Mesenchymal stem cell (in vitro differentiated cells and primary cell): ENCODE data around the gene TMEM50B.
A peak's percentile ranks its signal among the peaks of the same experiment; 100 is the strongest.

ENCODE experiments used
- DNase-seq: peaks from one replicate; pipeline ENCODE4 v3.0.0-alpha.2; 2013
- H2AFZ ChIP-seq: one replicate; pipeline ENCODE4 v1.6.1; 2013; ENCODE audit warnings: low read depth, mild to moderate bottlenecking, control low read depth, inconsistent platforms, low read length, moderate library complexity
- H2AK5ac ChIP-seq: 2 replicates; pipeline ENCODE4 v1.6.1; 2013; ENCODE audit warnings: low read length, moderate library complexity, mild to moderate bottlenecking, inconsistent platforms; ENCODE audit not compliant: severe bottlenecking
- H2BK120ac ChIP-seq: one replicate; pipeline ENCODE4 v1.6.1; 2013; ENCODE audit warnings: low read depth, mild to moderate bottlenecking, inconsistent platforms, low read length, moderate library complexity
- H2BK12ac ChIP-seq, 2 experiments: one replicate each; pipeline ENCODE4 v1.6.1; 2013; ENCODE audit warnings: inconsistent platforms in 2 of 2, low read length in 2 of 2, mild to moderate bottlenecking in 2 of 2, moderate library complexity in 2 of 2, control low read depth in 1 of 2
- H2BK15ac ChIP-seq: one replicate; pipeline ENCODE4 v1.6.1; 2013; ENCODE audit warnings: mild to moderate bottlenecking, low read depth, inconsistent platforms; ENCODE audit not compliant: poor library complexity, severe bottlenecking
- H2BK5ac ChIP-seq: 2 replicates; pipeline ENCODE4 v1.6.1; 2013; ENCODE audit warnings: low read depth, mild to moderate bottlenecking, low read length, control low read depth, inconsistent platforms; ENCODE audit not compliant: poor library complexity, severe bottlenecking
- H3K14ac ChIP-seq, 2 experiments: one replicate each; pipeline ENCODE4 v1.6.1; 2013; ENCODE audit warnings: inconsistent platforms in 2 of 2, low read length in 2 of 2, control low read depth in 1 of 2, mild to moderate bottlenecking in 1 of 2, moderate library complexity in 1 of 2
- H3K18ac ChIP-seq, 2 experiments: one replicate each; pipeline ENCODE4 v1.6.1; 2013; ENCODE audit warnings: inconsistent platforms in 2 of 2, low read length in 2 of 2, control low read depth in 1 of 2, low read depth in 1 of 2, mild to moderate bottlenecking in 1 of 2
- H3K23ac ChIP-seq, 2 experiments: one replicate each; pipeline ENCODE4 v1.6.1; 2013; ENCODE audit warnings: inconsistent platforms in 2 of 2, low read length in 2 of 2, mild to moderate bottlenecking in 2 of 2, moderate library complexity in 2 of 2, control low read depth in 1 of 2
- H3K27ac ChIP-seq: 2 replicates; pipeline ENCODE4 v1.5.1; 2013; ENCODE audit warnings: mild to moderate bottlenecking, moderate library complexity, low read length, control low read depth, inconsistent platforms; ENCODE audit not compliant: poor library complexity, severe bottlenecking
- H3K27me3 ChIP-seq, 2 experiments: 2 replicates each; pipeline versions ENCODE4 v1.6.1 to v1.7.0; 2013; ENCODE audit warnings: low read length in 2 of 2, mild to moderate bottlenecking in 2 of 2, moderate library complexity in 2 of 2, control low read depth in 1 of 2, inconsistent platforms in 1 of 2; ENCODE audit not compliant: control insufficient read depth in 1 of 2, insufficient read depth in 1 of 2
- H3K36me3 ChIP-seq, 2 experiments: 2 replicates each; pipeline versions ENCODE4 v1.6.1 to v1.7.0; 2013; ENCODE audit warnings: low read length in 2 of 2, control low read depth in 1 of 2, inconsistent platforms in 1 of 2, low read depth in 1 of 2, mild to moderate bottlenecking in 1 of 2; ENCODE audit not compliant: insufficient read depth in 2 of 2, control insufficient read depth in 1 of 2
- H3K4ac ChIP-seq, 2 experiments: one replicate each; pipeline ENCODE4 v1.6.1; 2013; ENCODE audit warnings: inconsistent platforms in 2 of 2, low read length in 2 of 2, mild to moderate bottlenecking in 2 of 2, moderate library complexity in 2 of 2, control low read depth in 1 of 2, low read depth in 1 of 2
- H3K4me1 ChIP-seq: 2 replicates; pipeline ENCODE4 v1.6.1; 2013; ENCODE audit warnings: low read depth, low read length, control low read depth; ENCODE audit not compliant: control insufficient read depth, insufficient read depth
- H3K4me2 ChIP-seq: 2 replicates; pipeline ENCODE4 v1.6.1; 2013; ENCODE audit warnings: low read length, mild to moderate bottlenecking, inconsistent platforms; ENCODE audit not compliant: poor library complexity, severe bottlenecking
- H3K4me3 ChIP-seq, 2 experiments: 2 replicates each; pipeline versions ENCODE4 v1.5.1 to v1.7.0; 2013; ENCODE audit warnings: low read length in 2 of 2, mild to moderate bottlenecking in 2 of 2, control low read depth in 1 of 2, low read depth in 1 of 2; ENCODE audit not compliant: insufficient read depth in 1 of 2
- H3K79me1 ChIP-seq: replicated peaks from 2 replicates; pipeline ENCODE4 v1.6.1; 2013; ENCODE audit warnings: mild to moderate bottlenecking, control low read depth, low read length, inconsistent platforms; ENCODE audit not compliant: poor library complexity, severe bottlenecking
- H3K9ac ChIP-seq: 2 replicates; pipeline ENCODE4 v1.7.0; 2013; ENCODE audit warnings: mild to moderate bottlenecking, low read length, moderate library complexity
- H3K9me3 ChIP-seq: 2 replicates; pipeline ENCODE4 v1.7.0; 2013; ENCODE audit warnings: mild to moderate bottlenecking, low read length; ENCODE audit not compliant: control insufficient read depth
- H4K8ac ChIP-seq: one replicate; pipeline ENCODE4 v1.6.1; 2013; ENCODE audit warnings: inconsistent platforms, mild to moderate bottlenecking, low read length, moderate library complexity
- H4K91ac ChIP-seq: one replicate; pipeline ENCODE4 v1.6.1; 2013; ENCODE audit warnings: mild to moderate bottlenecking, low read length, inconsistent platforms
- WGBS: methylation state at CpG from one replicate; pipeline ENCODE4 v1.1.7; 2013; ENCODE audit warnings: mixed read lengths; 5-methylcytosine and 5-hydroxymethylcytosine counted together

The TMEM50B gene

DNA sequence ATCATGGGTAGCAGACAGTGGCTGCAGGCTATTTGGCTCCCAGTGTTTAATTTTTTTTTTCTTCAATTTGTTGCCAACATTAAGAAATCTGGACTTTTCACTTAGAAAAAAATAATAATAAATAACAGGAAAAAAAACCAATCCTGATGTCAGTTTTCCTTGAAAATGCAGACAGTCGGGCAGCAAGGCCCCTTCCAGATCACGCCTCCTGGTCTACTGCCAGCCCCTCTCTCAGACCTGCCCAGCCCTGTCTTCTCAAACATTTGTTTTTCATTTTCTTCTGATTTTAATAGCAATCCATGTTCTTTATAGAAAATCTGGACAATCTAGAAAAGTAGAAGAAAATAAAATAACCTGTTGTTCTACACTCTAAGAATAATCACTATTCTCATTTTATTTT lies 61.1 kb downstream of the TMEM50B start:
- Histone ChIP-seq H3K4me1 (peaks cover 16% of the 10 kb centered on the region), H2AK5ac (no peak overlapping the region), H3K4me2 (no peak overlapping the region), H2BK12ac (no peak overlapping the region), H3K9ac (peak overlapping the region; percentile 63), H3K4ac (no peak overlapping the region), H3K4me3 (no peak overlapping the region), H3K9me3 (no peaks in the 10 kb centered on the region), H3K14ac (no peak overlapping the region), H2BK120ac (no peak overlapping the region), H4K8ac (no peak overlapping the region), H2BK5ac (no peak overlapping the region), H3K79me1 (peaks cover 31% of the 10 kb centered on the region), H3K23ac (no peak overlapping the region), H3K27ac (no peak overlapping the region), H2AFZ (no peak overlapping the region), H3K18ac (no peak overlapping the region), H3K36me3 (peaks cover 43 to 59% of the 10 kb centered on the region in 2 experiments), H3K27me3 (no peaks in the 10 kb centered on the region), H2BK15ac (no peak overlapping the region), H4K91ac (no peak overlapping the region)
- 100% methylated on average over 2 of the region's 2 CpGs for WGBS
- DNase-seq, result no peak

- Histone ChIP-seq H3K27me3 (no peaks in the 10 kb centered on the region), H3K14ac (no peak overlapping the region), H4K91ac (no peak overlapping the region), H3K4me2 (no peak overlapping the region), H2BK12ac (no peak overlapping the region), H3K36me3 (peaks cover 36 to 43% of the 10 kb centered on the region in 2 experiments), H3K79me1 (peaks cover 31% of the 10 kb centered on the region), H3K27ac (no peak overlapping the region), H3K4me3 (no peak overlapping the region), H2BK15ac (no peak overlapping the region), H3K23ac (no peak overlapping the region), H3K9ac (no peak overlapping the region), H3K18ac (peak overlapping the region in 1 of 2 experiments; percentile 34), H3K4me1 (peaks cover 26% of the 10 kb centered on the region), H2AFZ (no peak overlapping the region), H2BK120ac (no peak overlapping the region), H2BK5ac (no peak overlapping the region), H2AK5ac (peak overlapping the region; percentile 80), H3K9me3 (no peaks in the 10 kb centered on the region), H4K8ac (peak overlapping the region; percentile 46), H3K4ac (no peak overlapping the region)
- WGBS, result 95% methylated on average over 11 of the region's 11 CpGs
- DNase-seq, result no peak
Measured at GRCh38 chr21:33414926-33415325, 64.8 kb downstream of the TMEM50B start.

- Histone ChIP-seq H3K4me3 (no peak overlapping the region), H3K18ac (peak overlapping the region in 1 of 2 experiments; percentile 11), H3K14ac (peak overlapping the region in 1 of 2 experiments; percentile 18), H2AK5ac (peak overlapping the region; percentile 41), H3K27me3 (no peaks in the 10 kb centered on the region), H3K23ac (no peak overlapping the region), H2AFZ (no peak overlapping the region), H2BK120ac (no peak overlapping the region), H3K9ac (no peak overlapping the region), H3K9me3 (no peaks in the 10 kb centered on the region), H3K27ac (no peak overlapping the region), H2BK15ac (no peak overlapping the region), H3K79me1 (peaks cover 26% of the 10 kb centered on the region), H4K8ac (no peak overlapping the region), H2BK5ac (no peak overlapping the region), H3K4me1 (peaks cover 22% of the 10 kb centered on the region), H4K91ac (no peak overlapping the region), H3K4ac (no peak overlapping the region), H3K36me3 (peaks cover 32 to 43% of the 10 kb centered on the region in 2 experiments), H3K4me2 (no peak overlapping the region), H2BK12ac (no peak overlapping the region)
- DNase-seq, result no peak
- 89% methylated on average over 14 of the region's 14 CpGs for WGBS
Measured at GRCh38 chr21:33414068-33414467, 65.7 kb downstream of the TMEM50B start.

GRCh38 chr21:33412832-33413519 lies 66.8 kb downstream of the TMEM50B start:
- no peaks in the 10 kb centered on the region for H3K9me3 ChIP-seq
- peak overlapping the region; percentile 46 for H2BK5ac ChIP-seq
- H3K4me3 ChIP-seq, result no peak overlapping the region
- H3K23ac ChIP-seq, result peak overlapping the region in 1 of 2 experiments; percentile 34
- H2BK120ac ChIP-seq, result no peak overlapping the region
- DNase-seq, result peak; percentile 36
- H3K36me3 ChIP-seq, result peaks cover 30 to 43% of the 10 kb centered on the region in 2 experiments
- no peak overlapping the region for H3K9ac ChIP-seq
- H3K4me1 ChIP-seq, result peaks cover 22% of the 10 kb centered on the region
- no peak overlapping the region for H4K91ac ChIP-seq
- H3K27me3 ChIP-seq, result no peaks in the 10 kb centered on the region
- H2AFZ ChIP-seq, result no peak overlapping the region
- H2BK12ac ChIP-seq, result peak overlapping the region in 1 of 2 experiments; percentile 1
- H2AK5ac ChIP-seq, result peak overlapping the region; percentile 68
- peak overlapping the region in 1 of 2 experiments; percentile 13 for H3K18ac ChIP-seq
- H3K4ac ChIP-seq, result no peak overlapping the region
- H4K8ac ChIP-seq, result peak overlapping the region; percentile 5
- H3K27ac ChIP-seq, result peak overlapping the region; percentile 84
- no peak overlapping the region for H2BK15ac ChIP-seq
- H3K4me2 ChIP-seq, result peak overlapping the region; percentile 31
- peaks cover 26% of the 10 kb centered on the region for H3K79me1 ChIP-seq
- H3K14ac ChIP-seq, result peak overlapping the region in 1 of 2 experiments; percentile 87
- 67% methylated on average over 8 of the region's 9 CpGs for WGBS
